Skin of body (tissue), 2 donors: Measurements from ENCODE around the gene CLCN2. TPM values are rescaled to one million over a fixed set of nuclear protein-coding genes. Genes with fewer than 3 reads are reported as not detected.

Experiments used
- DNase-seq: peaks from one replicate; lab custom pipeline; 2025; lab: John Stamatoyannopoulos, UW
- total RNA-seq: library from RNA; depleted of rRNA; stranded (reverse); fragments of >200 nt; gene quantifications from one replicate; pipeline ENCODE4 v1.2.3, GENCODE V29; 2014

CLCN2 gene
- total RNA-seq, 1 donor from 2014 or later = 5.3 TPM

DNA sequence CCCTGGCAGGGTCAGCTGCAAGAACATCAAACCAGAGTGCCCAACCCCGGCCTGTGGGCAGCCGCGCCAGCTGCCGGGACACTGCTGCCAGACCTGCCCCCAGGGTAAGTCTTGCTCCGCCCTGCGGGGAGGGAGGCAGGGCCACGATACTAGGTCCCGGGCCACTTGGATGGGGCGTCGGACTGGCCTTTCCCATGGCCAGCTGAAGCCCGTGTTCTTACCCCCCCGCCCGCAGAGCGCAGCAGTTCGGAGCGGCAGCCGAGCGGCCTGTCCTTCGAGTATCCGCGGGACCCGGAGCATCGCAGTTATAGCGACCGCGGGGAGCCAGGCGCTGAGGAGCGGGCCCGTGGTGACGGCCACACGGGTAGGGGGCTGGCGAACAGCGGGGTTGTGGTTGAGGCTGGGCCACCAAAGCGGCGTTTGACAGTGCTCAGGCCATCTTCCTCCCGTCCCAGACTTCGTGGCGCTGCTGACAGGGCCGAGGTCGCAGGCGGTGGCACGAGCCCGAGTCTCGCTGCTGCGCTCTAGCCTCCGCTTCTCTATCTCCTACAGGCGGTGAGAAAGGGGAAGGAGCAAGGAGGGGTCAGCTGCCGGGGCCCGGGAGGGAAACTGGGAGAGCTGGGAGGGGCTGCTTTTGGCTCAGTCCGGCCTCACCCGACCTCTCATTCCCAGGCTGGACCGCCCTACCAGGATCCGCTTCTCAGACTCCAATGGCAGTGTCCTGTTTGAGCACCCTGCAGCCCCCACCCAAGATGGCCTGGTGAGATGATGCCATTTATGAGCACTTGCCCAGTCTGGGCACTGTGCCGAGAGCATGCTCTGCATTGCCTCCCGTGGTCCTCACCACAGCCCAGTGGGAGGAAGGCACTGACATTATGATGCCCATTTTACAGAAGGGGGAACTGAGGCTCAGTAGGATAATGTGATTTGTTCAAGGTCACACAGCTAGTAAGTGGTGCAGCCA, 20.1 kb upstream of the CLCN2 start:
- DNase-seq = no peak

DNA sequence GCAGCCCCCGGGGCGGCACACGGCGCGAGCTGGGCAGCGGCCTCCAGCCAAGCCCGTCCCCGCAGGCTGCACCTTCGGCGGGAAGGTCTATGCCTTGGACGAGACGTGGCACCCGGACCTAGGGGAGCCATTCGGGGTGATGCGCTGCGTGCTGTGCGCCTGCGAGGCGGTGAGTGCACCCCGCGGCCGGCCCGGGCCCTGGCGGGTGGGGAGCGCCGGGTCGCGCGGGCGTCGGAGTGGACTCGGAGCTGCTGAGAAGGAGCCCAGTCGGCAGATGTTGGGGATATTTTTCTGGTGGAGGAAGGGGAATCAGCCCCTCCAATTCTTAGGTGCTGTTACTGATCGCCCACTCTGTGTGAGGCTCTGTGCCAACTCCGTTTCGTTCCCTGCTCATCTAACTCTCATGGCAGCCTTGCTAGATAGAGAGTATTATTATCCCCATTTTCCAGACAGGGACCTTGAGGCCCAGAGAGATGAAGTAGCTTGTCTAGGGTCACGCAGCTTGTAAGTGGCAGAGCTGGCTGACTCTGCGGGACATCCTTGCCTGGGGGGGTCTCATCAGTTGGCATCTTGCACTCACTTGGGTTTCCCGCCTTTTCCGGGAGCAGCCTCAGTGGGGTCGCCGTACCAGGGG, 19.3 kb upstream of the CLCN2 start:
- peak; percentile 21 for DNase-seq

DNA sequence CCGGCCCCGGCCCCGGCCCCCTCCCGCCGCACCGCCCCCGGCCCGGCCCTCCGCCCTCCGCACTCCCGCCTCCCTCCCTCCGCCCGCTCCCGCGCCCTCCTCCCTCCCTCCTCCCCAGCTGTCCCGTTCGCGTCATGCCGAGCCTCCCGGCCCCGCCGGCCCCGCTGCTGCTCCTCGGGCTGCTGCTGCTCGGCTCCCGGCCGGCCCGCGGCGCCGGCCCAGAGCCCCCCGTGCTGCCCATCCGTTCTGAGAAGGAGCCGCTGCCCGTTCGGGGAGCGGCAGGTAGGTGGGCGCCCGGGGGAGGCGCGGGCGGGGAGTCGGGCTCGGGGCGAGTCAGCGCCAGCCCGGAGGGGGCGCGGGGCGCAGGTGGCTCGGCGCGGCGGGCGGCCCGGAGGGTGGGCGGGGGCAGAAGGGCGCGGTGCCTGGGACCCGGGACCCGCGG, 18.8 kb upstream of the CLCN2 start:
- peak; percentile 52 for DNase-seq

DNA sequence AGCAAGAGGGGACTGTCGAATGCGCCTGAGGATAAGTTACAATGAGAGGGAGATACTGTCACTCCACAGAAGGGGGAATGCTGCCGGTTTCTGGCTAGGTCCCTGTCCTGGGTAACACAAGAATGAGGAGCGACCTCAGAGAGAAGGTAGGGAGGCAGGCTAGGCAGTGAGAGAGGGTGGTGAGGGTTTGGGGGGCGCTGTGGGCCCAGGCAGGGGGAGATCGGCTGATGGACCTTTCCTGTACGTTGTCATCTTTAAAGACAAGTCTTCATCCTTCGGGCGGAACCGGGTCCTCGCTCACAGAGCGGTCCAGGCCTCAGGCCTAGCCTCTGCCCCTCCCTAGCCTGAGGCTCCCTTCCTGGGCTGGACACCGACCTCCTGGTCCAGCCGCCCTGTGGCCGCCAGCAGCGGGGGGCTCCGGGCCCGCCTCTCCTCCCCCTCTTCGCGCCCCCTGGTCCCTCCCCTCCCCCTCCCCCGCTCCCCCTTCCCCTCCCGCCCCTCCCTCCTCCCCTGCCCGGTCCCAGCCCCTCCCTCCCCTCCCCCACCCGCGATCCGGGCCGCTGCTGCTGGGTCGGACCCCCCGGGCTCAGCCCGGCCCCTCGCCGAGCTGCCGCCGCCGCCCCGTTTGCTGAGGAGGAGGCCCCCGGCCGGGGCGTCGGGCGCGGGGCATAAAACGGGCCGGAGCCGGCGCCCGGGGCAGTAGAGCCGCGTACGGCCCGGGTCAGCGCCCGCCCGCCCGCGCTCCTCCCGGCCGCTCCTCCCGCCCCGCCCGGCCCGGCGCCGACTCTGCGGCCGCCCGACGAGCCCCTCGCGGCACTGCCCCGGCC, 18.2 kb upstream of the CLCN2 start, which contains the start of gene CHRD:
Gene CHRD (plus strand): TSS at position 697 of the 827 bp plus-strand sequence. CDS start 265 bp downstream, outside the sequence.
- no peak for DNase-seq

- DNase-seq = peak; percentile 25
Observed at GRCh38 chr3:184378651-184379357, 17.4 kb upstream of the CLCN2 start.

DNA sequence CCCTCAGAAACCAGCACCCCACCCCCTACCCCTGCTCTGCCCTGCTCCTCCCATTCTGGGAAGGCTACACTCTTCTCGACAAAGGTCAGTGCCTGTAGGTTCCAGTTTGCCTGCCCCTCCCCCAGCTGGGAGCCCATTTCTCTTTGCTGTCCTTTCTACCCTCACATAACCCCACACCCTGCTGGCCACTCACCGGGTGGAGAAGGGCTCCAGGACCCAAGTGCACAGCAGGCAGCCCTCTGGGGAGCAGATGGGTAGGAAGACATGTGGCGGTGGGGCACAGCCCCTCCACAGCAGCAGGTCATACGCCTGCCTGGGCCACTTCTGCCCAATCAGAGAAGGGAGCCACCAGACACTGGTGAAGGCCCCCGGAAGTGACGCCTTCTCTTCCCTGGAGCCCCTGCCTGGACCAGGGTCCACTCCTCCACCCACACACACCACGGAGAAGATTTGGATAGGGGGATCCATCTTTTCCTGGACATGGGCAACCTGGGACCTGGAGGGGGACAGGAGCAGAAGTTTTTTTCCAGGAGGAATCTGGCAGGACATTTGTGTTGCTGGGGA, 16.6 kb upstream of the CLCN2 start, which contains the start of gene THPO:
Gene THPO (minus strand): TSS at position 326 of the 564 bp plus-strand sequence. CDS start 1,948 bp downstream, outside the sequence.
- DNase-seq = no peak

- no peak for DNase-seq
Observed at GRCh38 chr3:184377374-184377773, 16.0 kb upstream of the CLCN2 start.

- no peak for DNase-seq
Observed at GRCh38 chr3:184375747-184376461, 14.5 kb upstream of the CLCN2 start.

GRCh38 chr3:184373422-184373821, 12.0 kb upstream of the CLCN2 start:
- DNase-seq = no peak

GRCh38 chr3:184372911-184373310, 11.5 kb upstream of the CLCN2 start:
- DNase-seq = no peak

DNA sequence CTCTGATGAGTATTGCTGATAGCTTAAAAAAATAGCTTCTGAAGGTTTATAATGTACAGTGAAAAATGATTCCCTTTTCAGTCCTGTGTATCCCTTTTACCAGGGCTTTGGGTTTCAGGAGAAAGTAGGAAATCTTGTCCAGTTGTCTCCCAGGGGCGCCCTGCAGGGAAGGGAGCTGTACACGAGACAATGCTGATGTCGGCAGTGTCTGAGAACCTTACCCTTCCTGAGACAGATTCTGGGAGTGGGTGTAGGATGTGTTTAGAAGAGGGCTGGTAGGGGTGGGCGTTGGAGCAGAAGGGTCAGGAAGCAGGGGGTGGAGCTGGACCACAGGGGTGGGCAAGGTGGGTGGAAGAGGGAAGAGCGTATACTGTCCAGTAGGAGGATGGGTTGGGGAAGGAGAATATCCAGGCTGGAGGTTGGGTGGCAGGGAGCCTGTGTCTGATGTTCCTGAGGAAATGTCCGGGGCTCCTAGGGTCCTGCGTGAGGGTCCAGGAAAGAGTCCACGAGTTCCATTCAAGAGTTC, 11.0 kb upstream of the CLCN2 start:
- no peak for DNase-seq

DNA sequence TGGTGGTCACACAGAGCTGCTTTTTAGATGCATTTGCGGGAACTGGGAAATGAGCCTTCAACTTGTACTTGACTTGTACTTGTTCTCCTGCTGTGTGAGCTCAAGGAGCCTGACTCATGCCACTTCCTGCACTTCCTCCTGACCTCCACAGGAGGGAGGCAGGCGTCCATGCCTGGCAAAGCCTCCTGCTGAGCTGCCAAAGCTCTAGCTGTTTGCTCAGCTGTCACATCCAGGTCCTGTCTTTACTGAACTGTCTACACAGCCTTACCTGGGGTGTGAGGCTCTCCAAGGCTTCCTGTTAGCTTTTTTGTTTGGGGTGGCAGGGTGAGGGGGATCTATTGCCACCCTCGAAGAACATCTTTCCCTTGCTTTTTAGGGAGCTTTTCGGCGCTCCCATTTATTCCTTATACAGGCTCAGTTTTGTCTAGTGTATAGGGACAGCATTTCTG, 10.2 kb upstream of the CLCN2 start:
- peak; percentile 78 for DNase-seq

GRCh38 chr3:184368586-184369183, 7.3 kb upstream of the CLCN2 start:
- DNase-seq = no peak

DNA sequence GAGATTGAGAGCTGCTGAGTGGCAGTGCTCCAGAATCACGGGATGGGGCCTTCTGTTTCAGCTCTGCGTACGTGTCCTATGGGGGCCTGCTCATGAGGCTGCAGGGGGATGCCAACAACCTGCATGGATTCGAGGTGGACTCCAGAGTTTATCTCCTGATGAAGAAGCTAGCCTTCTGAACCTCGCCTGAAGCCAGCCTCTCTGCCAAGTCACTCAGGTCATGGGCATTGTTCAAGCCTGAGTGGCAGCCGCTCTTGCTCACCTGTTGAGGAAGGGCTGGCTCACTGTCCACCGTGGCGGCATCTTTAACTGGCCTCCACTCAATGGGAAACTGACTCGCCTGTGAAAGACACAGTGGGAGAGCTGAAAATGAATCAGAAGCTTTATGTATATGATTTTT, 6.7 kb upstream of the CLCN2 start:
- DNase-seq = no peak

DNA sequence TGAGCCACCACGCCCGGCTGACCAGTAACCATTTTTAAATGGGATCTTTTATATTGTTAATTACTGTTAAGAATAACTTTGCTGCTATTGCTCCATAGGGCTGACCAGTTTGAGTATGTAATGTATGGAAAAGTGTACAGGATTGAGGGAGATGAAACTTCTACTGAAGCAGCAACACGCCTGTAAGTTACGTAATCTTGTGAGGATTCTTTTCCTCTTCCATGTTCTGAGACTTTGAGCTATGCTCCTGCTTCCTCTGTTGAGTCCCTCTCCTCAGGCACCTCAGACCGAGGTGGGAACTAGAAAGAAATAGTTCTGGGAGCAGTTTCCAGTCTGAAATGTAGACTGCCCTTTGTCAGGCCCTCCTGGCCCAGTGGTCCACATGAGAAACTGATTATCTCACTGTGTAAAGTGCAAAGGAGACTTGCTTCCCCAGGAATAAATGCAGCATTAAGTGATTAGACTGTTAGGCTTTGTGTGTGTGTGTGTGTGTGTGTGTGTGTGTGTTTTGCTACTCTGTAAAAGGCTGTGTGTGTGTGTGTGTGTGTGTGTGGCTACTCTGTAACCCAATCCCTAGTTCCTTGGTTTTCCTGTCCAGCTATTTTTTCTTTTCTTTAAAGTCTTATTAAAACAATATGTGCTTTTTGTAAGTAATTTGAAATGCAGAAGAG, 5.3 kb upstream of the CLCN2 start:
- no peak for DNase-seq

DNA sequence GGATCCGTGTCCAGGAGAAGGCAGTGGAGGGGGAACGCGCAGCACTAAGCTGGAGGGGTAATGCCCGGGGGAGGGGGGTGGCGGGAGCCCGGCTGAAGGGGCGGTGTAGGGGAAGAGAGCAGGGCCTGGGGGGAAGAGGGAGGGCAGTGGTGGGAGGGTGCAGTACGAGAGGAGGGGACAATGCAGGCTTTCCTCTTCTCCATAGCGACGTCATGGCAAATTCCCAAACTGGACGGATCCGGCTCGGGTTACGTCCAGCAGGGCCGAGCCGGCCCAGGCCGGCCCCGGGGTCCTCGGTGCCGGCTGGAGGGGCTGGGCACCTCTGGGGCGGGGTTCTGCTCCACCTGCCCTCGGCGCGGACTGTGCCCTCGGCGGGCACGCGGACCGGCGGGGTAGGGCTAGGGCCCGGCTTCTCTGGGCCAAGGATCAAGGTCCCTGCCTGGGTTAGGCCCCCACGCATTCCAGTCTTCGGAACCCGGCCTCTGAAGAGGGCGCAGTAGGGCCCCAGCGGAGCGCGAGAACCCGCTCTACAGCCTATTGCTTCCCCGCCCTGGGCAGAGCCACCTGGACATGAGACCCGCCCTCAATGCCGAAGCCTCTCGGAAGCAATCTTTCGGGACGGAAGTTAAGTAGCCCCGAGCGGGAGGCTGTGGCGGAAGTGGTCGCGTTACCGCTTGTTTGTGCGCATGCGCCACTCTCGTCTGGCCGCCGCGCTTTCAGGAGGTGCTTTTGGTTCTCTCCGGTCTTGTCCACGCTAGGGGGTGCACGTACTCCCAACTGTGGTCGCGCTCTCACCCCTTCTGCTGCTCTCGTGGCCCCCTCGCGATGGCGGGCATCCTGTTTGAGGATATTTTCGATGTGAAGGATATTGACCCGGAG, 1.5 kb upstream of the CLCN2 start:
- peak; percentile 95 for DNase-seq

DNA sequence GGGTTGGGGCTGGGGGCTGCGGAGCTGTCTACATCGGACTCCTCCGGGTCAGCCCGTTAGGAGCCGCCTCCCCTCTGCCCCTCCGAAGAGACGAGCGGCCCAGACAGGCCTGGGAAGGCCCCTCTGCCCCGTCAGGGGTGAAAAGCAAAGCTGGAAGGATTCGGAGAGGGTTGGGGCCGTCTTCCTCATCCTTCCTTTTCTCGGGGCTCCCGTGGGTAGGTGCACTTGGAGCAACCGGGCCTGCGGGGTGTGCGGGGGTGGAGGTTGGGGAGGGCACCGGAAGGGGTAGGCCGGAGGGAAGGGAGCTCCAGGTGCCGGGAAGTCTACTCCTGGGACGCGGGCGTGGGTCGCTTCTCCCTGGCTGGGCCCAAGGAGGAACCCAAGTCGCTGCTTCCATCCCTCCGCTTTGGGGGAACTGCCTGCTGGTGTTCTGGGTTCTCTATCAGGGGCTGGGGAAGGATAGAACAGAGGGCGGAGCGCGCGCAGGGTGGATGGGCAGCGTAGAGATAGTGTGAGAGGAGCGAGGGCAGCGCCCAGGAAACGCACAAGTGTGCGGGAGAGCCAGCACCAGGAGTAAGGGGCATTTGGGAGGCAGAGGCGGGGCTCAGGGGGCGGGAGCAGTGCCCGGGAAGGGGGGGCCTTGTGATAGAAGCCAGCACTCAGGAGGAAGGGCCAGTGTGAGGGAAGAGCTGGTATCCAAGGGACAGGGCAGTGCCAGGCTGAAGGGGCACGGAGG, 695 bp upstream of the CLCN2 start:
- DNase-seq = peak; percentile 84
